DMS153 treated with DMSO at 0.1 percent for 48 hours (cell line): Measurements from ENCODE around the gene PKDCC.

Source experiments
- DNase-seq: peaks from one replicate; lab custom pipeline; 2025; ENCODE audit not compliant: unreplicated experiment; lab: John Stamatoyannopoulos, UW

Gene PKDCC

DNA sequence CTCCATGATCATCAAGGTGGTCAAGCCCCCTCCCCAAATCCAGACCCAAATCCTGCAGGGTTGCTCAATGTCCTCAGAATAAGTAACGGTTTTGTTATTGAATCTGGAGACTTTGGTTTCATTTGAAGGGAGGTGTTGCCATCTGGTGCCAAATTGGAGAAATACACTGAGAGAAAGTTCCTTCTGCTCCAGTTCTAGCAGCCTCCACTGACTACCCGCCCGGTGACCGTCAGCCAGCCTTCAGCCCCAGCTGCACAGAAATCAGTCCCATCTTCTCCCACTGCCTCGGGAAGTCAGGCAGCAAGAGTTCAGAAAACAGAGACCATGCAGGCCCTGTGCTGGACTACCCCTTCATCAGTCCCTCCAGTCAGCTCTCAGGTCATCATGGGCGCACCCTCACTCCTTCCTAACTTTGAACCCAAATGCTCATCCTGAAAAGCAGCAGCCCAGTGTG, 38.7 kb downstream of the PKDCC start:
- DNase-seq: peak; percentile 51

DNA sequence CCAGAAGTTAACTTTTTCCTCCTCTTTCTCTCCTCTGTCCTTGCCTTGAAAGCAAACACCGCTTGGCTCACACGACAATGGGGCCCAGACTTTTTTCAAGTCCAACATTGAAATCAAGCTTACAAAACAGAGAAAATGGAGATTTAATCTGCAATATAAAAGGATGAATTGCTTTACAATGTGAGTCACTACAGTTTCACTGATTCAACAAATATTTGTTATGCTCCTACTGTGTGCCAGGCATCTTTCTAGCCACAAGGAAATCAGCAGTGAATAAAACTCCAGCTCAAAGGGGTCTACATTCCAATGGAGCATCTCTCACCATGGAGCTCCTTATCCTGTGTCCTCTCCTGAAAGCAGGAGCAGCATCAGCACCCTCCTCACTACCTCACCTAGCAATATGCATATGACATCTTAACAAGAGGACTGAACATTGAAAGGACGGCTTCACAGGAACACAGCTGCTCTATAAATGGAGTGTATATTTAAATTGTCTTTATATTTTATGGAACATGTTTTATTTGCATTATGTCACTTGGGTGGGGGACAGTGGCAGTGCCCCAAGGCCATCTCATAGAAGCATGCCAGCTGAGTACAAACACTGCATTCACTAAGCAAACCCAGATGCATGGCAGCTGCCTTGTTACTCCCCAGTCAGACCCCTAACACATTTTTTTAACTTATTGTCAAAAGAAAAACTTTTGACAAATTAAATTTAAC, 39.5 kb downstream of the PKDCC start:
- DNase-seq: no peak

DNA sequence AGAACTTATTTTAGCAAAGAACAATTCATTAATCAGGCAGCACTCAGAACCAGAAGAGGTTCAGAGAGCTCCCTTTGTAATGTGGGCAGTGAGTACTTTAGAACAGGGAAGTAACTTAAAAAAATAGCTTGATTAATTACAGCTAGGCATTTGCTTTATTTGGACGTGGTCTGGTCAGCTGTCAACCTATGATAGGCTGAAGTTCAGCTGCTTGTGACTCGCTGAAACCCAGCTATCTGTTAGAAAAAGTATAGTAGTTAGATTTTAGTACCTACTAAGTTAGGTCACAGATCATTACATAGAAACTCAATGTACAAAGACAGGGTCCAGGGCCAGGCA, 40.0 kb downstream of the PKDCC start:
- no peak for DNase-seq

DNA sequence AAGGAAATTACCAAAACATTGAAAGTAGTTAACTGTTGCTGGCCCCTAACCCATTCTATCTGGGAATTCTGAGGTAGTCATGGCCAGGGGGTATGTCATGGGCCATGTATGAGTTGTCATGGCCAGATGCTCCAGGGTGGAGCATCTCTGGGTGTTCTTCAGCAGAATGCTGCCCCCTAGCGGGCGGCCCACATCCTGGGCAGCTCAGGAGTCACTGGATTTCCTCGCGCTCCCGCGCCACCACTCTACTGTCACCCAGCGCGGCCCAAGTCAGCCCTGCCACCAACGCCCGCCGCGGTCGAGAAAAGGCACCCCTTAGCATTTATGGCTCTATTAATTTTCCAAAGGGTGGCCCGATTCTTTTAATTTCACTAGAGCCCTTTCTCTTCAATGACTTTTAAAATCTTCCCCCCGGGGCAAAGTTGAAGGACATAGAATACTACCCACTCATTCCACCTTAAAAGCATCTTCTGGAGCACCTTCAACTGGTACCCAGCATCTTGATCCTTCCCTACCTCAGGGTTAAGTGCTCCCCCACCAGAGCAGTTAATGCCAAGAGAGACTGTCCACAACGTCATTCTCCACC, 41.6 kb downstream of the PKDCC start:
- DNase-seq: no peak

DNA sequence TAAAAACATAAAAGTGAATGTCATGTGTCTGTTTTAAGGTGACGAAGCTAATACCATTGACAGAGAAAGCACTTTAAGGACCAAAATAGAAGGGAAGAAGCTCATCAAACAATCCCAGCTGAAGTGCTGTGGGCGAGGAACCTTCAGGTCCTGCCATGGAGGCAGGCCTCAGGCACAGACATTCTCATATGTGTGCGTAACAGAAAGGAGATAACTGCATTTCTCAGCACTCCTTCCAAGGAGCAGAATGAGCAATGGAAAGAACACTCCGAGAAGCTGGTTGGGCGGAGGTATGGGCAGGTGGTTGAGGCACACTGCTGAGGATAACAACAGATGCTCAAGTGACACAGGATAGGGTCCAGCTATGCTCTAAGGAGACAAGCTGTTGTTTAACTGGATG, 42.4 kb downstream of the PKDCC start:
- DNase-seq: no peak

DNA sequence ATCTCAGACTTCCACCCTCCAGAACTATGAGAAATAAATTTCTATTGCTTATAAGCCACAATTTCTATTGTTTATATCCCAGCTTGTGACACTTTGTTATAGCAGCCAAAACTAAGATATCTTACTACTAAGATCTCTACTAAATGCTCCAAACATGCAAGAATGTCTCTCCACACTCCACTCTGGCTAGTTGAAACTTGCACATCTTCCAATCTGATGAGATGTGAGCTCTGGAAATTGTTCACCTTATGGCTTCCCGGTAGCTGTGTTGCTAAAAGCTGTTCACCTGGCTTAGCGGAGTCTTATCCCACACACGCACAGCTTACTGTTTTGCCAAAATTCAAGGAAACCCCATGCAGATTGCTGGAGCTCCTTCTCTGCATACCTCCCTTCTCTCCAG, 43.9 kb downstream of the PKDCC start:
- DNase-seq: no peak

DNA sequence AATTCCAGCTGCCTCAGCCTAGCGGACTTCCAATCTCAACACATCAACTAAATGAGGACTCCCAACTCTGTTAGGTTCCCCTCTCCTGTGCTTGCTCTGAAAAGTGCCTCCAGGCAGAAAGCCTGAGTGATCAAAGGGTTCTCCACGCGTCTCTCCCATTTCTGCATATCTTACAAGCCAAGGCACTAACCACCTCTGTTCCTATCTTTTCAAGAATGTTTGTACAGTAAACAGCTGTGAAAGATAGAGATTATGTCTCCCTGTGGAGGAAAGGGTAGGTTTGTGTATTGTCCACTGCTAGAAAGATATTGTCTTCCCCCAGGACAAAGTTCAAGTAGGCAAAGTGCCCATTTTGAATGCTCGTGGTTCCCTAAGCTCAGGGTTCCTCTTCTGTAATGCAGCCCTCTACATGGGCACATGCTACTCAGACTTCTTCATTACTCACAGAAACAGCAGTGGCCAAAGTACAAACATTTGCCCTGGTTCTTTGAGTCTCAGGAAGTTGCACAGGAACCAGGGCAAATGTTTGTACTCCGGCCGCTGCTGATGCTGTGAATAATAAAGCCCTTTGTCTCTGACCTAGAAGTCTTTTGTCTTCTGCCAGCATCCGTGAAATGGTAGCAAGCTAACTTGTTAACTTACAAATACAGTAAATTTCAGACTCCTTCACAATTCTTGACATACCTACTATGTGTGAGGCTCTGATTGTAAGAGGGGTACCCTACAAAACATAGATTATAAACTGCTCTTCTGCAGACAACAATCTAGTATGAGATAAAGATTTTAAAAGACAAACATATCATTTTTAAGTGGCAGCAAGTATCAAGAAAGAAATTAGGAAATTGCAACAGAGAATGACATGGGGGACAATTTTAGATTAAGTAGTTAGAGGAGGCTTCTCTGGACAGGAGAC, 44.5 kb downstream of the PKDCC start:
- no peak for DNase-seq

DNA sequence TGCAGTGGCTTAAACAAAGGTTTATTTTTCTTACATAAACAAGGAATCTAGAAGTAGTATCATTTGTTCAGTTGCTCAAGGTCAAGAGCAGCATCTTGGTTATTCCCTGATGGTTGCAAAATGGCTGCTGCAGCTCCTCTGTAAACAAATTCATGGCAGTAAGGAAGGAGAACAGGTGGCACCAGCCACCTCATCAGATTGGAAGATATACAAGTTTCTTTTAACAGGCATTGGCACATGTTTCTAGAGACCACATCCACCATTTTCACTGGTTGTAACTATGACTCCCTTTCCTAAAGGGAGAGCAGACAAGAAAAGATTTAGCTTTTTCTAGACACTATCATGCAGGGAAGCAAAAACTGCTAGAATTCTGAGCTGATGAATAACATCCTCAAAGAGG, 46.3 kb downstream of the PKDCC start:
- no peak for DNase-seq

DNA sequence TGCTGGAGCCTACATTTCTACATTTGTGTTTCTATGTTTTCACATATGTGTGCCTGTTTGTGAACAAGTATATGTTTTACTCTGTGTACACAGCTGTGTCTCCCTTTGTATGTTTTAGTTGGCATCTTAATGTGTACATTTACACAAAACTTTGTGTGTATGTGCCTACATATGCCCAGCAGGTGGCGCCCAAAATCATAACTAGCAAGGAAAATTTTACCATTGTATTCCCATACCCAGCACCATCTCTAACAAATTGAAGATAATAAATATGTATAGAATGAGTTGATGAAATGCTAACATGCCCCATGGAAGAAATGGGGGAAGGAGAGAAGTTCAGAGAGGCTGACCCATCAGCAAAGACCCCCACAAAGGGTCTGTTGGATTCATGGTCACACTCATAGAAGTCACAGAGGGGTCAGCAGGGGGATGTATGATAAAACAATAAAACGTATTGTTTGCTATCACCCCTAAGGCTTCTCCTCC, 48.1 kb downstream of the PKDCC start:
- peak; percentile 74 for DNase-seq

DNA sequence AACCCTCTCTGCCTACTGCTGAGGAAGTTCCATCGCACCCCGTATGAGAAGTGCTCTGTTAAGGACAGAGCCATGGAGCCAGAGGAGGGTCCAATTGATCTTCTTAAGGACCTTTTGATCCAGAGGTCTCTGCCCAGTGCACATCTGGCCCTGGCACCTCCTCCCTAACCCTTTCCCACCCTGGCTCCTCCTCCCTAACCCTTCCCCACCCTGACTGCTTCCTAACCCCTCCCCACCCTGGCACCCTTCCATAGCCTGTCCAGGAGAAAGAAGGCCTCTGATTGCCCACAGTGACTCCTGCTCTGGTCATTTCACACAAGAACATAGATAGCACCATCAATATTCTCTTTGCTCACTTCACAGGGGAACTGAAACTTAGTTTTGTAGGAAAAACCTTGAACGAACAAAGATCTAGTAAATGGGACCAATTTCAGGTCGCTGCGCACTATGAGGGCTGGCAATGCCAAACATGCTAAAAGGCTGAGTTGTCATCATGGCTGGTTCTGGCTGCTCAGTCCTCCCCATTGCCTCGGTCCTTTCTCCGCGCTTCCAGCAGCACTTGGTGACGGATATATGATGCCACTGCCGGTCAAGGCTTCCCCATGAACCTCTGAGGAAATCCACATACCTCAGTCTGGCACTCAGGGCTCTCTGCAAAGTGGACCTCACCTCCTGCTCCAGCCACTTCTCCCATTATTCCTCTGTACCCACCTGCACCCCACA, 49.2 kb downstream of the PKDCC start:
- no peak for DNase-seq

DNA sequence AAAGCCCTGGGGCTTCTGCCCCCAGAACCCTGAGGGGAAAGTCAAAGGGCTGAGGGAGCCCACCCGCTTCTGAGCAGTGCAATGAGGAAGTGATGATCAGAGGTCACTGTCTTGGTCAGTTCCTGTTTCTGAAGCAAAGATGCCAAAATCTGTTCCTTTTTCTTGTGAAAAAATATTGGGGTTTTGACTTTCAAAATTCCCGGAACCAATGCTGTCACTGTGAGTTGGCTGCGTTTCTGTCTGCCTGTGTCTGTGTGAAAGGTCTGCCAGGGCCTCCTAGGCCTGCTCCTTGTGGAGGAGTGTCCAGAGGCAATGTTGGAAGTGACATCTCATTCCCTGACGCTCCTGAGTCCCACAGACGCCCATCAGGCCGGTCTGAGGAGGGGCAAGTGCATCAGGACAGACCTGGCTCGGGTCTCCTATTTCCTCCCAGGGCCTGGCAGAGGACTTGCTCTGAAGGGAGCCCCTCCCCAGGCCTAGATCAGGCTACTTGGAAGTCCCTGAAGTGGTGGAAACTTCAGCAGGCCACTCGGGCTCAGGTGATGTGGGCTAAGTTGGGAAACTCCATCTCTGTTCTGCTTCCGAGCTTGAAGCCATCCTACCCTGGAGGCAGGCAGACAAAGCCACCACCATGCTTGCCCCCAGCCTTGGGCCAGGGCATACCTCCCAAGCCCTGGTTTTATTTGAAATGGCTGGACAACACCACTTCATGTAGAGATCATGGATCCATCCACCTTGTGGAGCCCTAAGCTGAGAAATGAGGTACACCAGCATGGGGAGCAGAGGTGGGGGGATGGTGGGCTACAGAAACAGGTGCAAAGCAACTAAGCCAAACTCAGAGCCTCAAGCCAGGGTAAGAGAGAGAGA, 51.0 kb downstream of the PKDCC start:
- DNase-seq: no peak

DNA sequence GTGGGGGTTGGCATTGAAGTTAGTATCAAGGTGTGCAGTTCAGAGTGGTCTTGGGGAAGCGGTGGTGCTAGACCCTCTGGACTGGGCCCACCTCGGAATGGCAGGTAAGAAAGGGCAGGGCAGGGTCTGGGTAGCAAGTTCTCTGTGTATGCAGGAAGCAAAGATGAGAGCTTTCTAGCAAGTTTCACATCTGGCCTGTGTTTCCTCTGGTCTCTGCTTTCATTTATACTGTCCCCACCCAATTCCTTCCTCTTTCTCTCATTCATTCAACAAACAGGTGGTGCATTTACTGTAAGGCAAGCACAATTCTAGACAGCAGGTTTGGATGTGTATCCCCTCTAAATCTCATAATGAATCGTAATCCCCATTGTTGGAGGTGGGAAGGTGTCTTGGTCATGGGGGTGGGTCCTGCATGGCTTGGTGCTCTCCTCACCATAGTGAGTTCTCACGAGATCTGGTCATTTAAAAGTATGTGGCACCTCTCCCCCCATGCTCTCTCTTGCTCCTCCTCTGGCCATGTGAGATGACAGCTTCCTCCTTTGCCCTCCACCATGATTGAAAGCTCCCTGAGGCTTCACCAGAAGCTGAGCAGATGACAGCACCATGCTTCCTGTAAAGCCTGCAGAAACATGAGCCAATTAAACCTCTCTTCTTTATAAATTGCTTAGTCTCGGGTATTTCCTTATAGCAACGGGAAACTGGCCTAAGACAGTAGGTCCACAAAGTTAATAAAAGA, 51.8 kb downstream of the PKDCC start:
- DNase-seq: no peak

DNA sequence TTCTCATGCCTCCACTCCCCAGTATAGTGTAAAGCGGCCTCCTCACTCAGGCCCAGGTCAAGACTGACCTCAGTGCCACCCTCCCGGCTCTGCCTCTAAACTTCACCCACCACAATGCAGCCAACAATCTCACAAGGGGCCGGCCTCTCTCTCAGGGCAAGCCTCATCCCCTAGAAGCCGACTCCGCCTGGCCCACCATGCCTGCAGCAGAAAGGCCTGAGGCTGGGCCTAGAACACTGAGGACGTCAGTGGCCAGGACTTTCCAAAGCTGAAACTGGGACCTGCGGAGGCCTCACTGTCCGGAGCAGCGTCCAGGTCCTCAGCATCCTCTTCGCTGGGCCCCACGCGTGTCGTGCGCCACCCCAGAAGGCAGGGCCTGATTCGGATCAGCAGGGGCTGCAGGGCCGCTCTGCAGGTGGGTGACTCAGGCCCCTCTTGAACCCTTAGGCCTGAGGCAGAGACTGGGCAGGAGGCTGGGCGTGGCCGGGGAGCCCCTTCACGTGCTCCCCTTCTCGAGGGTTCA, 52.9 kb downstream of the PKDCC start:
- no peak for DNase-seq

DNA sequence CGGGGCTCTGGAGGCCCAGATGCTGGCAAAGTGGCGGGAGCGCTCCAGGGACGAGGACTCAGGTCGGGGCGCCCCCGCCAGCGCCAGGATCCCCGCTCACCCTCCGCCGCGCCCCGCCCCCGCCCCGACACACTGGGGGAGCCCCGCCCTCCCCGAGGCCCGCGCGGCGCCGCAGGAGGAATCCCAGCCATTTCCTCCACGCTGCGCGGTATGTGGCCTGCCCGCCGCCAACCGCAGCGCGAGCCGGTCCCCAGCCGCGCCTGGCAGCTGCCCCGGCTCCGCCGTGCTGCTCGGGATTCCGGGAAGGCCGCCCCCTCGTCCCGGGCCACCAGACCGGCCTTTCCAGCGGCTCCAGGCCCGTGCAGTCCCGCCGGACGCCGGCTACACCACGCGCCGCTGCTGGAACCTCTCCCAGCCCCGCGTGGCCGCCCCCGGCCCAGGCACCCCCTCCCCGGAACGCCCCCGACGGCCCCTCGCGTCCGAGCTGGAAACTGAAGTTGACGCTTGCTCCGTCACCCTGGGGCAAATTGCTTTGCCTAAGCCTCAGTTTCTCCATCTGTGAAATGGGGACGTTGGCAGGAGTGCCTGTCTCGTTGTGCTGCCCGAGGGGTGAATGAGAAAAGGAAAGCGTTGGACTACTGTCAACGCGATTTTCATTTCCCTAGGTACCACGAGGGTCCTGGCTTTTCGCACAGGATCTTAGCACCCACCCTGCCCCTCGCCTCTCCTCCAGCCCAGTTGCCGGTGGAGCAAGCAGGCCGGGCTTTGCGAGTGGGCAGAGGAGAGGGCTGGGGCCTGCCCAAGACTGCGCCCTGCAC, 53.6 kb downstream of the PKDCC start:
- no peak for DNase-seq

DNA sequence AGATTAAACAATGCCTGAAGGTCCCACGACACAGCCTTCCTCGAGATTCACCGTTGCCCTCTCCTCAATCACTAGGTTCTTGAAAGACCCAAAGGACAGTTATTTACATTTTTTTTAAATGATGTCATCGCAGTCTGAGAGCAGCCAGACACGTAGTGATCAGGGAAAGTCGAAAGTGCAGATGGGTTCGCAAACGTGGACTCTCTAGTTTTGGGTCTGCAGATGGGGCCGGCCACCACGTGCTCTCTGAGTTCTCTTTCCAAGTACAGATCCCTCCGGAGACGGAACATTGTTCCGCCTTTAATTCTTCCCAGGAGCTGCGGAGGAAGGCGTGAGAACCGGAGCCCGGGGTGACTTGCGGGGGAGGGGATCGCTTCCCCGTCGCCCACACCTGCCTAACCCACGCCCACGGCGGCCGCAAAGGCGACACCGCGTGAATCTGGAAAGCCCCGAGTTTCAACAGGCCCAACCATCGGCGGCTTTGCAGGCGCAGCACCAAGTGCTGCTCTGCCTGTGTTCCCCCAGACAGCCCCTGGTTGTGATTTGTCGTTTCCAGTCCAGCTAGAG, 54.3 kb downstream of the PKDCC start:
- peak; percentile 25 for DNase-seq

DNA sequence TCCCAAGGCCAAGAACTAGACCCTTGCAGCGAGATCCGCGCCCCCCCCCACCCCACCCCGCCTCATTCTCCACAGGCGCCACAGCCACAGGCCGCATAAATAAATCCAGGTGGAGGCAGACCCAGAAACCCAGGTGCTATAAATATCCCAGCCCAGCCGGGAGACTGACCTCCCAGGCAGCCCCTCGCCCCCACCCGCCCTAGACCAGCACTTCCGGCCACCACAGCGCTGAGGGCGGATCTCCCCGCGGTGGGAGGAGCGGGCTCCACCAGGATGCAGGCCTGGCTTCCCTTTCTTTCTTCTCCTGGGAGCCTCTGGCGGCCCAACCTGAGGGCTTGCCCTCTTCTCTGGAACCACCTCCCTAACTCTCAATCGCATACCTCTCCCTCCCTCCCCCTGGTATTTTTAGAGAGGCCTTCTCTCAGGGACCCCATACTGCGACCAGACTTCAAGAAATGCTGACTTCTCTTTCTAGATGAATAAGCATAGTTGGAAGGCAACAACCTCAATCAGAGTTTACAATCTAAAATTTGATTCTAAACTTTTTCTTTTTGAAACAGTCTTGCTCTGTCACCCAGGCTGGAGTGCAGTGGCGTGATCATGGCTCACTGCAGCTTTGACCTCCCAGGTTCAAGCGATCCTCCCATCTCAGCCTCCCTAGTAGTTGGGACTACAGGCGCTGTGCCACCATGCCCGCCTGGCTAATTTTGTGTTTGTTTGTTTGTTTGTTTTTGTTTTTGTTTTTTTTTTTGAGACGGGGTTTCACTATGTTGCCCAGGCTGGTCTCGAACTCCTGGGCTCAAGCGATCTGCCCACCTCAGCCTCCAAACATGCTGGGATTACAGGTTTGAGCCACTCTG, 55.0 kb downstream of the PKDCC start:
- peak; percentile 74 for DNase-seq

DNA sequence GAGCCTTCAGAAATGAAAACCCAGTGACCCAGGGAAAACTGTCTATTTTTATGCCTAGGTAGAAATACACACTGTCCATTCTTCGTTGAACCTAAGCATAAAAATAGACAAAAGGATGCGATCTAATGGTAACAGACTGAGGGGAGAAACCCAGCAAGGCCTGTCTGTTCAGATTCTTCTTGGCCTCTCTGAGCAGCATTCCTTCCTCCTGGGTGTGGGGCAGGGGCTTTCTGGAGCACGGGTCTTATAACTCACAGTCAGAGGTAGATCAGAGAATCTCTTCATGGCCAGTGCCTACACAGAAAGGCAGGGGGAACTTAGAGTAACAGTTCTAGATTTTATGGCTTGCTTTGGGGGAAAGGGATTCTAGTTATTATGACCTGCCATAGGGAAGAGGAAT, 56.0 kb downstream of the PKDCC start:
- no peak for DNase-seq
